SK-N-SH (cell line): ENCODE results near the gene TMEM132D.

Source experiments
- CTCF ChIP-seq: fragments of 200-600 bp; sonication (generic); IDR thresholded peaks from 2 replicates; pipeline ENCODE4 v1.6.1; 2017; ENCODE audit warnings: antibody characterized with exemption, mild to moderate bottlenecking, moderate library complexity
- EP300 ChIP-seq, 2 experiments: IDR thresholded peaks; 2 replicates each; pipeline versions ENCODE4 v1.4.0 to v1.6.1; 2012; ENCODE audit warnings: borderline replicate concordance in 1 of 2, low read depth in 1 of 2, low read length in 1 of 2
- EZH2phosphoT487 ChIP-seq: fragments of 200-600 bp; sonication (generic); IDR thresholded peaks from 2 replicates; pipeline ENCODE4 v1.6.1; 2017; ENCODE audit warnings: low read depth, mixed run types, mild to moderate bottlenecking, antibody characterized with exemption, moderate library complexity, borderline replicate concordance
- MXI1 ChIP-seq: IDR thresholded peaks from 2 replicates; pipeline ENCODE4 v1.6.1; 2012; ENCODE audit warnings: mild to moderate bottlenecking, low read depth, low read length, improper control_type of control experiment
- NRF1 ChIP-seq: IDR thresholded peaks from 2 replicates; pipeline ENCODE4 v1.6.1; 2012; ENCODE audit warnings: low read depth, mild to moderate bottlenecking, low read length
- TEAD4 ChIP-seq: IDR thresholded peaks from 2 replicates; pipeline ENCODE4 v1.4.0; 2012; ENCODE audit warnings: mild to moderate bottlenecking, borderline replicate concordance; ENCODE audit not compliant: insufficient read depth
- USF1 ChIP-seq: IDR thresholded peaks from 2 replicates; pipeline ENCODE4 v1.4.0; 2012; ENCODE audit warnings: low read depth, borderline replicate concordance

GRCh38 chr12:129102233-129102632 lies 801.6 kb downstream of the TMEM132D start:
- TF ChIP-seq CTCF (no peak), EZH2phosphoT487 (no peak), NRF1 (no peak), USF1 (no peak), EP300 (IDR thresholded peaks at IDR 0.05; ENCODE audit: borderline replicate concordance in 1 of 2, low read depth in 1 of 2, low read length in 1 of 2) (no peak), MXI1 (no peak), TEAD4 (no peak)
